GM12878 (cell line): ENCODE results near the gene ASCC3. TPM values are rescaled to one million over a fixed set of nuclear protein-coding genes. Genes with fewer than 3 reads are reported as not detected.

Source experiments
- ATAC-seq: fragments of 200-7000 bp; cut with Tn5 transposase; 3 replicates; pipeline ENCODE4 v1.9.1; 2020; ENCODE audit warnings: mild to moderate bottlenecking, moderate library complexity
- BruUV-seq: library from RNA; stranded (reverse); fragments of 400-500 nt; replicated peaks from 2 replicates; lab custom pipeline; 2021; lab: Mats Ljungman, UMichigan
- CTCF ChIA-PET: fragments of 300-600 bp; sonication (Branson Sonifier 250); formaldehyde crosslinking; extraction: SDS; loops from one replicate; lab custom pipeline; 2021; ENCODE audit warnings: inconsistent platforms; lab: Yijun Ruan, JAX
- POLR2A ChIA-PET: fragments of 350-600 bp; formaldehyde crosslinking; extraction: SDS; loops from one replicate; lab custom pipeline; 2021; ENCODE audit warnings: inconsistent platforms; lab: Charles Lee
- RAD21 ChIA-PET: fragments of 300-600 bp; sonication (Branson Sonifier 250); formaldehyde crosslinking; loops from one replicate; lab custom pipeline; 2023; ENCODE audit warnings: antibody characterized with exemption; ENCODE audit not compliant: unreplicated experiment; lab: Charles Lee
- SMC1A ChIA-PET: fragments of 300-600 bp; sonication (Branson Sonifier 250); formaldehyde crosslinking; loops from one replicate; lab custom pipeline; 2023; ENCODE audit not compliant: unreplicated experiment, uncharacterized antibody; lab: Charles Lee
- DNase-seq: peaks from one replicate; pipeline ENCODE4 v3.0.0-alpha.2; 2011; ENCODE audit warnings: low read depth, low spot score
- FAIRE-seq: peaks from 3 replicates; lab custom pipeline; 2011; peaks lifted over from hg19 to GRCh38; lab: Jason Lieb, UNC
- H2AFZ ChIP-seq: 2 replicates; pipeline ENCODE4 v1.6.0; 2011; ENCODE audit warnings: low read depth, low read length, control low read depth; ENCODE audit not compliant: control insufficient read depth
- H3K27ac ChIP-seq: 2 replicates; pipeline ENCODE4 v1.5.1; 2011; ENCODE audit warnings: control low read depth; ENCODE audit not compliant: control insufficient read depth, insufficient read depth
- H3K27me3 ChIP-seq, 2 experiments: replicated peaks in 1 of 2; 2 replicates each; pipeline versions ENCODE4 v1.6.0 to v1.6.1; 2011; ENCODE audit warnings: low read length in 1 of 2; ENCODE audit not compliant: control insufficient read depth in 2 of 2, insufficient read depth in 2 of 2
- H3K36me3 ChIP-seq, 2 experiments: 2 replicates each; pipeline ENCODE4 v1.5.1; 2011; ENCODE audit warnings: low read length in 1 of 2; ENCODE audit not compliant: control insufficient read depth in 2 of 2, insufficient read depth in 2 of 2
- H3K4me1 ChIP-seq: 2 replicates; pipeline ENCODE4 v1.6.1; 2011; ENCODE audit warnings: mild to moderate bottlenecking, low read length, moderate library complexity, mixed read lengths; ENCODE audit not compliant: control insufficient read depth, insufficient read depth
- H3K4me2 ChIP-seq: 2 replicates; pipeline ENCODE4 v1.6.0; 2011; ENCODE audit warnings: control low read depth; ENCODE audit not compliant: control insufficient read depth, insufficient read depth
- H3K4me3 ChIP-seq: fragments of 200-600 bp; sonication (generic); 2 replicates; pipeline ENCODE4 v1.5.1; 2016
- H3K79me2 ChIP-seq: 2 replicates; pipeline ENCODE4 v1.6.0; 2011; ENCODE audit warnings: low read length; ENCODE audit not compliant: control insufficient read depth, insufficient read depth
- H3K9ac ChIP-seq: 2 replicates; pipeline ENCODE4 v1.8.0; 2011; ENCODE audit warnings: low read length, control low read depth, mixed read lengths; ENCODE audit not compliant: control insufficient read depth, insufficient read depth
- H3K9me3 ChIP-seq: replicated peaks from 3 replicates; pipeline ENCODE4 v1.5.1; 2011; ENCODE audit warnings: mild to moderate bottlenecking, low read length; ENCODE audit not compliant: control insufficient read depth, insufficient read depth
- H4K20me1 ChIP-seq: 2 replicates; pipeline ENCODE4 v1.6.0; 2011; ENCODE audit not compliant: control insufficient read depth, insufficient read depth
- CHD4 ChIP-seq: fragments of 200-600 bp; sonication (generic); IDR thresholded peaks from 2 replicates; pipeline ENCODE4 v1.6.1; 2016; ENCODE audit warnings: mild to moderate bottlenecking
- CREM ChIP-seq: IDR thresholded peaks from 2 replicates; pipeline ENCODE4 v1.6.1; 2014; ENCODE audit warnings: antibody characterized with exemption, low read depth
- E2F4 ChIP-seq: IDR thresholded peaks from 2 replicates; pipeline ENCODE4 v1.6.1; 2012; ENCODE audit warnings: low read depth, low read length, improper control_type of control experiment
- MEF2A ChIP-seq: IDR thresholded peaks from 2 replicates; pipeline ENCODE4 v1.6.1; 2011; ENCODE audit warnings: low read depth, mild to moderate bottlenecking, low read length, moderate library complexity; ENCODE audit not compliant: insufficient read depth
- MTA3 ChIP-seq: IDR thresholded peaks from 2 replicates; pipeline ENCODE4 v1.6.1; 2012; ENCODE audit warnings: low read length, inconsistent platforms, borderline replicate concordance
- MYC ChIP-seq: IDR thresholded peaks from 2 replicates; pipeline ENCODE4 v1.6.1; 2011; ENCODE audit warnings: mild to moderate bottlenecking, low read length, moderate library complexity, inconsistent platforms; ENCODE audit not compliant: insufficient read depth, insufficient replicate concordance, insufficient read length, severe bottlenecking
- NFYB ChIP-seq: IDR thresholded peaks from 2 replicates; pipeline ENCODE4 v1.6.1; 2011; ENCODE audit warnings: low read depth, mild to moderate bottlenecking, low read length, improper control_type of control experiment, moderate library complexity; ENCODE audit not compliant: insufficient read depth
- PBX3 ChIP-seq: IDR thresholded peaks from 2 replicates; pipeline ENCODE4 v1.6.1; 2011; ENCODE audit warnings: mild to moderate bottlenecking, low read depth, low read length, moderate library complexity; ENCODE audit not compliant: insufficient replicate concordance
- SIN3A ChIP-seq: IDR thresholded peaks from 2 replicates; pipeline ENCODE4 v1.6.1; 2012; ENCODE audit warnings: low read depth, low read length, improper control_type of control experiment
- SIX5 ChIP-seq: IDR thresholded peaks from 2 replicates; pipeline ENCODE4 v1.6.1; 2011; ENCODE audit warnings: mild to moderate bottlenecking, low read depth, low read length, moderate library complexity; ENCODE audit not compliant: severe bottlenecking
- SKIL ChIP-seq: fragments of 450-650 bp; IDR thresholded peaks from 2 replicates; pipeline ENCODE4 v1.6.1; 2017; ENCODE audit warnings: mild to moderate bottlenecking, low read depth, inconsistent platforms; ENCODE audit not compliant: poor library complexity, severe bottlenecking
- SMAD1 ChIP-seq: fragments of 450-650 bp; IDR thresholded peaks from 2 replicates; pipeline ENCODE4 v1.6.1; 2018; ENCODE audit warnings: mild to moderate bottlenecking, low read depth; ENCODE audit not compliant: partially characterized antibody
- SMAD5 ChIP-seq: IDR thresholded peaks from 2 replicates; pipeline ENCODE4 v1.6.1; 2016; ENCODE audit warnings: antibody characterized with exemption, low read depth
- SREBF1 ChIP-seq: IDR thresholded peaks from 2 replicates; pipeline ENCODE4 v1.6.1; 2012; ENCODE audit warnings: mild to moderate bottlenecking, low read length
- STAT3 ChIP-seq: IDR thresholded peaks from 2 replicates; pipeline ENCODE4 v1.6.1; 2011; ENCODE audit warnings: low read depth, low read length, improper control_type of control experiment
- SUZ12 ChIP-seq: fragments of 200-600 bp; sonication (generic); IDR thresholded peaks from one replicate; pipeline ENCODE4 v1.6.1; 2018; ENCODE audit warnings: antibody characterized with exemption, mild to moderate bottlenecking; ENCODE audit not compliant: unreplicated experiment
- TARDBP ChIP-seq: IDR thresholded peaks from 2 replicates; pipeline ENCODE4 v1.6.1; 2016; ENCODE audit warnings: borderline replicate concordance
- YY1 ChIP-seq: IDR thresholded peaks from 2 replicates; pipeline ENCODE4 v1.6.1; 2011; ENCODE audit warnings: low read depth, mild to moderate bottlenecking, low read length
- ZNF207 ChIP-seq: fragments of 450-650 bp; IDR thresholded peaks from 2 replicates; pipeline ENCODE4 v1.6.1; 2014; ENCODE audit warnings: antibody characterized with exemption, mild to moderate bottlenecking, borderline replicate concordance
- WGBS: methylation state at CpG from one replicate; pipeline ENCODE4 v1.1.6; 2016; ENCODE audit warnings: low lambda C conversion rate; ENCODE audit not compliant: insufficient replicate concordance, insufficient coverage; ENCODE audit errors: missing lambda C conversion rate; 5-methylcytosine and 5-hydroxymethylcytosine counted together
- in situ Hi-C: fragments of 300-500 bp; cut with MboI; formaldehyde crosslinking; loops from 9 replicates; pipeline ENCODE4 v1.14.3; 2018; ENCODE audit warnings: mixed read lengths
- intact Hi-C: fragments of 100-400 bp; cut with micrococcal nuclease; formaldehyde crosslinking; loops from one replicate; pipeline ENCODE4 v1.14.2; 2022; ENCODE audit not compliant: unreplicated experiment
- polyA plus RNA-seq, 11 experiments: library from polyadenylated mRNA; depleted of rRNA in 4 of 11; unstranded in 6 of 11; stranded (reverse) in 5 of 11; fragments of >200 nt; fragmentation: Nextera tagmentation in 4 of 11; fragmentation: Illumina TruSeq in 1 of 11; extraction: Ambion mirVana in 4 of 11; extraction: Trizol in 1 of 11; gene quantifications; 1 replicate in 1 of 11; 2 replicates in 10 of 11; pipeline versions ENCODE4 v1.2.1 to v1.2.3, GENCODE V29; 2011 to 2016; ENCODE audit warnings: inconsistent platforms in 2 of 11, missing spikeins in 2 of 11, low read depth in 1 of 11
- total RNA-seq, 4 experiments: library from RNA; depleted of rRNA in 3 of 4; stranded (reverse); fragments of >200 nt in 3 of 4; fragmentation: Illumina TruSeq in 1 of 4; extraction: Trizol in 1 of 4; gene quantifications; 2 replicates each; pipeline versions ENCODE4 v1.2.1 to v1.2.3, GENCODE V29; 2013 to 2021

ASCC3 gene
- total and polyA plus RNA-seq, 10 of the 15 experiments (the other 5 are each of a cell fraction or from before 2014, with no cell fraction given): 19.9 to 76.2 (median 55.9) TPM

GRCh38 chr6:100865525-100865924, 15.6 kb downstream of the ASCC3 start (continued):
- TF ChIP-seq MEF2A (no peak), PBX3 (no peak), SREBF1 (no peak), ZNF207 (no peak), SIX5 (no peak), SMAD1 (no peak)
- TF ChIP-seq, all 136 proteins: peak for 0

- SMC1A ChIA-PET: interaction anchor here (1.0 to 1.6 kb wide), 3 partner anchors 11 to 17 kb away, joined by 3 to 5 read pairs (median 4); no protein-coding TSS in a partner anchor
- H3K79me2 ChIP-seq: no peaks in the 10 kb centered on the region
Measured at GRCh38 chr6:100862063-100862462, 19.1 kb downstream of the ASCC3 start.

More at GRCh38 chr6:100862063-100862462, 19.1 kb downstream of the ASCC3 start:
- no peak for ATAC-seq
- no peak for DNase-seq
- RAD21 ChIA-PET: no interaction called here
- H3K27me3 ChIP-seq: no peaks in the 10 kb centered on the region
- H3K27ac ChIP-seq: no peak overlapping the region
- H3K4me1 ChIP-seq: no peaks in the 10 kb centered on the region
- no peak for TF ChIP-seq SUZ12
- no peak for TF ChIP-seq CREM
- no peak for TF ChIP-seq TARDBP
- no peak for TF ChIP-seq STAT3
- no peak for TF ChIP-seq SMAD5
- TF ChIP-seq SREBF1: no peak
- no peak for TF ChIP-seq SIN3A
- TF ChIP-seq YY1: no peak
- no peak for TF ChIP-seq CHD4
- TF ChIP-seq MTA3: no peak
- TF ChIP-seq NFYB: no peak
- TF ChIP-seq E2F4: no peak
- TF ChIP-seq SKIL: no peak
- no peak for TF ChIP-seq MYC
- intact Hi-C loops: no loop called here
- H4K20me1 ChIP-seq: no peaks in the 10 kb centered on the region
- H3K9me3 ChIP-seq: peaks cover 8% of the 10 kb centered on the region
- no peak for FAIRE-seq
- POLR2A ChIA-PET: no interaction called here
- CTCF ChIA-PET: no interaction called here
- H2AFZ ChIP-seq: no peak overlapping the region
- peaks cover 2 to 36% of the 10 kb centered on the region in 2 experiments; a peak in 3 of 4 replicates for H3K36me3 ChIP-seq
- no TSS peak for BruUV-seq
- WGBS: 100% methylated on average over 2 of the region's 2 CpGs
- H3K4me3 ChIP-seq: no peak overlapping the region
- in situ Hi-C loops: no loop called here
- H3K4me2 ChIP-seq: no peak overlapping the region
- H3K9ac ChIP-seq: no peak overlapping the region
